Fibroblast of pulmonary artery (primary cell): Measurements from ENCODE around the gene LMNTD2.

ENCODE experiments used
- DNase-seq: peaks from one replicate; pipeline ENCODE4 v3.0.0-alpha.2; 2010; ENCODE audit warnings: low read depth
- H3K4me3 ChIP-seq: replicated peaks from 2 replicates; pipeline ENCODE4 v1.5.1; 2011; ENCODE audit warnings: low read depth, mild to moderate bottlenecking, control low read depth, low read length, moderate library complexity
- CTCF ChIP-seq: IDR thresholded peaks from 2 replicates; pipeline ENCODE4 v1.5.1; 2011; ENCODE audit warnings: mild to moderate bottlenecking, control low read depth, low read length, inconsistent platforms; ENCODE audit errors: missing control alignments

Gene LMNTD2

DNA sequence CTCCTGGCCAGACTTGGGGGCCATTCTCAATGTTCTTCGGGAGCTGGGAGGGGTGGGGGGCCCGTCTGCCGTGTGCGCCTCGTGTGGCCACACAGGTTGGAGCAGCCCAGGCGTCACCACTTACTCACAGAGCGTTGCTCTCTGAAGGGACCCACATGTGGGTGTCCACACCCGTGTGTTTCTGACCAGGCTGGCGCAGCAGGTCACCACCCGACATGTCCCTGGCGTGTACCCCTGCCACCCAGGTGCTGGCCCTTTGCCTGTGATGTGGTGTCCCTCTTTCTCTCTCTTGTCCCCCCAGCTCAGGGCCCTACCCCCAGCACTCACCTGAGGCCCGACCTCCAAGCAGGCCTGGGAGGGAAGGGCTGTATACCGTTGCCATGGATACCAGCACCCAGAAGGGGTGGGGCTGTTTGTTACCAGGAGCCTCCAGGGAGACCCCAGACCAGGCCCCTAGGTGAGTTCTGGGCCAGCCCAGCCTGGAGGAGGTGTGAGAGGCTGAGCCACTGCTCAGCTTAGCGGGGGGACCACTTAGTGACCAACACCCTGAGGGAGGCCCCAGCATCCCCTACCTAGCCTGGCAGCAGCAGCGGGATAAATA, 1.4 kb downstream of the LMNTD2 start:
- no peak for DNase-seq
- no peak for TF ChIP-seq CTCF
- no peak overlapping the region for H3K4me3 ChIP-seq

GRCh38 chr11:558503-558902, 2.0 kb downstream of the LMNTD2 start:
- DNase-seq, result no peak
- TF ChIP-seq CTCF, result no peak
- H3K4me3 ChIP-seq, result no peak overlapping the region

- DNase-seq, result no peak
- no peak for TF ChIP-seq CTCF
- H3K4me3 ChIP-seq, result no peak overlapping the region
These were observed 3.0 kb downstream of the LMNTD2 start for GRCh38 chr11:557328-558132.

DNA sequence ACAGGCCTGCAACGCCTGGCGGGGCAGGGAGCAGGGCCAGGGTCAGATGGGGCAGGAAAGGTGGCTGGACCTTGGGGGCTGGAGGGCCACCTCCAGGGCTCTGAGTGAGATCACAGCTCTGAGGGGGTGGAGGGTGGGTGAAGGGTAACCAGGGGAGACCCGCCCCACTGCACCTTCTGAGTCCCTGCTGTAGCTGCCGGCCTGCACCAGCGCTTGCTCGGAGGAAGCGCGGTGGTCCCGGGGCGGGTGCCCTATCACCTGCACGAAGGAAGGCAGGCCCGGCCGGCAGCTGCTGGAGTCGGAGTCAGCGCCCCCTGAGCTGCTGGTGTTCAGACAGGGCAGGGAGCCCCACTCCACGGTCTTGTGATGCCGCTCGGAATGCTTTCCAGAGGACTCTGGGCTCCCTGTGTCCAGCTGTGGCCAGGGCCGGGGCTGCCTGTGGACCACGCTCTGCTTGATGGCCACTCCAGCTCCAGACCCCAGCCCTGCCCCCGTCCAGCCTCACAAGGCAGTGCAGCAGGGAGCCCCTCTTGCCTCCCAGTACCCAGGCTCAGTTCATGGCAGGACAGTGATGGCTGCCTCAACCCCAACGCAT, 3.8 kb downstream of the LMNTD2 start:
- no peak for TF ChIP-seq CTCF
- H3K4me3 ChIP-seq, result no peak overlapping the region
- no peak for DNase-seq

DNA sequence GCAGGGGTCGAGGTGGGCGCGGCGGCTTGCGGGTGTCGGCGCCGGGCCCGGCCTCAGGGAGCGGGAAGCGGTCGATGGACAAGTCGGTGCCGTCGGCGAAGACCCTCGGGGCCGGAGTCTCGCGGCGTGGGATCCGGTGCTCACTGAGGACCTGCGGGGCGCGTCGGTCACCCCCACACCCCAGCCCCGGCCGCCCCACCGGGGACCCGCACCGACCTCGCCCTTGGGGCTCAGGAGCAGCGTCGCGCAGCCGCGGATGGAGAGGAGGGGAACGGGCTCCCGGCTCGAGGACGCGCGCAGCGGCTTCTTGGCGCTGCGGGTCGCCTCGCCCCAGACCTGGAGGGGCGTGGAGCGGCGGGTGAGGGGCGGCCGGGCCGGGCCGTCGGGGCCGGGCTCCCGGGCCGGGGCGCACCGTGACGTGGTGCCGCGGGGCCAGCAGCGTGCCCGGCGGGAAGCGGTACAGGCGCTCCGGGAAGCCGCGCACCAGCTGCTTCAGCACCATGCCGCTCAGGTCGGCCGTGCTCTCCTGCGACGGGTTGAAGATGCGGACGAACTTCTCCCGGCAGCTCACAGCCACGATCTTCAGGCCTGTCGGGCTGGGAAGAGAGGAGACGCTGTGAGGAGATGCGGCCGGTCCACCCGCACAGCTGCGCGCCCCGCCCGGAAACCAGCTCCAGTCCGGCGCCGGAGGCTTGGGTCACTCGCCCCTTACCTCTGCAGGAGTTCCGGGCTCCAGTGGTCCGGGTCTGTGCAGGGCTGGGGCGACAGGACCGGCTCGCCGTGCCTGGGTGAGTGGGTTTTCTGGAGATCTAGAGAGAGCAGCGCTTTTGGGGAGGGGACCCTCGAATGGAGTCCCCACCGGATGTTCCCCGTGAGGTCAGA, 4.5 kb downstream of the LMNTD2 start:
- DNase-seq, result no peak
- no peak for TF ChIP-seq CTCF
- no peak overlapping the region for H3K4me3 ChIP-seq

DNA sequence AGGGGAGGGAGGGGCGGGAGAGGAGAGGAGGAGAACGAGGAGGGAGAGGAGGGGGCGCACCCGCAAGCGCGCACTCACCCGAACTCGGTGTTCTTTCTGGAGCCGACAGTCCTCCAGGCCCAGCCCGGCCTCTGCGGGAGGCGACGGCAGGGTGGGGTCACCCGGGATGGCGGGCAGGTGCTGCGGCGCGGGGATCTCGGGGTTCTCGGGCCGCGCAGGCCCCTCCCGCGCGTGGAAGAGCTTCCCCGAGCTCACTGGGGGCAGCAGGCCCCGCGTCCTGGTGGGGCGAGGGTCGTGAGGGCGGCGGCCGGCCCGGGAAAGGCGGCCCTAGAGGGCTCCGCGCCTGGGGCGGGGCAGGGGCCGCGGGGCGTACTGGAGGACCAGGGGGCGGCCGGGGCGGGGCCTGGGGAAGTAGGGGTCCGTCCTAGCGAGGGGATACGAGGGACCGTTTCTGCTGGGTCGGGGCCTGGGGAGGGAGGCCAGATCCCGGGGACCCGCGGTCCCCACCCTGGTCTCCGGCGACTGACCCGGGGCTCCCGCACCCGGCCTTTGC, 5.2 kb downstream of the LMNTD2 start:
- no peak overlapping the region for H3K4me3 ChIP-seq
- no peak for TF ChIP-seq CTCF
- no peak for DNase-seq
